Transverse colon (tissue), 4 donors: ENCODE results near the gene TULP4. TPM values are rescaled to one million over a fixed set of nuclear protein-coding genes. Genes with fewer than 3 reads are reported as not detected.

Source experiments
- DNase-seq: peaks from one replicate; pipeline ENCODE4 v3.0.0-alpha.2; 2019
- H3K27ac ChIP-seq, 4 donors: fragments of 200-600 bp; sonication (generic); 2 replicates each; pipeline ENCODE4 v1.5.1; 2016 to 2018; ENCODE audit warnings: inconsistent platforms in 4 of 4
- H3K27me3 ChIP-seq: fragments of 200-600 bp; sonication (generic); 2 replicates; pipeline ENCODE4 v1.5.1; 2017; ENCODE audit warnings: inconsistent platforms
- H3K36me3 ChIP-seq, 4 donors: fragments of 200-600 bp; sonication (generic); 2 replicates each; pipeline ENCODE4 v1.5.1; 2017 to 2019; ENCODE audit warnings: inconsistent platforms in 4 of 4
- H3K4me1 ChIP-seq, 4 donors: fragments of 200-600 bp; sonication (generic); 2 replicates each; pipeline ENCODE4 v1.5.1; 2017 to 2020; ENCODE audit warnings: inconsistent platforms in 4 of 4
- H3K4me3 ChIP-seq, 4 donors: fragments of 200-600 bp; sonication (generic); 1 replicate in 1 of 4; 2 replicates in 3 of 4; pipeline versions ENCODE4 v1.5.1 to v1.6.1; 2017 to 2019; ENCODE audit warnings: inconsistent platforms in 4 of 4
- H3K9me3 ChIP-seq, 2 donors: fragments of 200-600 bp; sonication (generic); 2 replicates each; pipeline ENCODE4 v1.5.1; 2017 to 2019; ENCODE audit warnings: inconsistent platforms in 2 of 2
- CTCF ChIP-seq, 5 experiments: fragments of 200-600 bp in 3 of 5; fragments of 450-650 bp in 2 of 5; sonication (generic) in 3 of 5; IDR thresholded peaks; 1 replicate in 2 of 5; 2 replicates in 3 of 5; pipeline ENCODE4 v1.5.1; 2016 to 2017; ENCODE audit warnings: antibody characterized with exemption in 5 of 5, inconsistent platforms in 3 of 5, mild to moderate bottlenecking in 2 of 5, moderate library complexity in 1 of 5
- EP300 ChIP-seq: sonication (generic); formaldehyde crosslinking; IDR thresholded peaks from one replicate; pipeline ENCODE4 v1.6.1; 2017; ENCODE audit warnings: antibody characterized with exemption, low read depth
- POLR2A ChIP-seq: fragments of 450-650 bp; IDR thresholded peaks from one replicate; pipeline ENCODE4 v1.6.1; 2016; ENCODE audit warnings: antibody characterized with exemption, mild to moderate bottlenecking, moderate library complexity
- POLR2AphosphoS5 ChIP-seq, 3 donors: sonication (generic); formaldehyde crosslinking; IDR thresholded peaks; one replicate each; pipeline ENCODE4 v1.6.1; 2016; ENCODE audit warnings: antibody characterized with exemption in 3 of 3
- WGBS, 2 donors: methylation state at CpG; one replicate each; pipeline ENCODE4 v1.1.5; 2018; ENCODE audit warnings: low coverage in 1 of 2; 5-methylcytosine and 5-hydroxymethylcytosine counted together
- in situ Hi-C, 4 donors: fragments of 200-750 bp; cut with MboI; loops; one replicate each; pipeline versions ENCODE4 v1.15.0 to v1.15.1; 2017; ENCODE audit warnings: low sequenced_read_pairs in 3 of 4, low pct_ligation_motif_present in 1 of 4, low pct_unique_long_range_greater_than_20kb in 1 of 4
- intact Hi-C: fragments of 100-400 bp; cut with DNase I; formaldehyde crosslinking; loops from one replicate; pipeline ENCODE4 v1.15.1; 2023; ENCODE audit warnings: low total_unique reads
- small RNA-seq, 4 donors: library from RNA; depleted of rRNA; stranded (forward); fragments of <200 nt; gene quantifications; one replicate each; pipeline ENCODE3, GENCODE V24; 2016
- total RNA-seq, 4 donors: library from RNA; depleted of rRNA; stranded (reverse); fragments of >200 nt; gene quantifications; one replicate each; pipeline ENCODE4 v1.1.0, GENCODE V29; 2016

Gene TULP4
- total RNA-seq, 4 donors from 2014 or later, result 53.9 to 138 (median 95.1) TPM

DNA sequence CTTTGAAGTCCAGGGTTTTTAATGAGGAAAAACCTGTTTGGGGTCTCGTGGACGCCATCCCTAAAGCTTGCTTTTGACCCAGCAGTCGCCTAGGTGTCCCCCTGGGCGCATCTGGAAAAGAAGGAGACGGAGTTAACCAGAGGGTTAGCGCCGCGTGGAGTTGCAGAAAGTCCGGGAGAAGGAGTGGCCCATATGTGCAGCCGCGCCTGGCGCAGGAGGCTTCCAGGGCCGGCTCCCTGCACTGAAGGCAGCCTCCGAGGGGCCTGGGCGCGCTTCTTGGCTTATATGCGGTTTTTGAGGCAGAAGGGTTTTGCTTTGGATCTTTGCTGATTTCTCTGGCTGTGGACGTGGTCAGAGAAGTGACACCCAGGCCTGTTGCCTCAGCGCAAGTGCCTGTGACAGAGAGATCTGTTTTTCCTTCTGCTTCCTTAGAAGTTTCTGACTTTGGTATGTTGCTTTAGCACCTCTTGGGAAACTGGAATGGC is 248.6 kb downstream of the TULP4 start:
- TF ChIP-seq CTCF (IDR thresholded peaks at IDR 0.05) (no peak), POLR2A (no peak), EP300 (no peak), POLR2AphosphoS5 (IDR thresholded peaks at IDR 0.05) (no peak)
- peak overlapping the region; percentile 93 to 97 (median 96) for H3K27ac ChIP-seq
- DNase-seq, result peak; percentile 50
- intact Hi-C loops, result no loop called here
- no peaks in the 10 kb centered on the region for H3K27me3 ChIP-seq
- H3K4me3 ChIP-seq, result peak overlapping the region; percentile 75 to 96 (median 80)
- H3K9me3 ChIP-seq, result no peaks in the 10 kb centered on the region
- peaks cover 11 to 28% (median 23%) of the 10 kb centered on the region in 4 donors for H3K4me1 ChIP-seq
- WGBS, 2 donors, result 0 to 8% methylated on average over 2 to 16 of the region's 19 CpGs
- in situ Hi-C loops, result no loop called here
- no peaks in the 10 kb centered on the region for H3K36me3 ChIP-seq

Small RNA genes lying within 50 kb of the gene (small RNA-seq; reads per million reads assigned to genes)
- 0 reads per million in 4 donors for gene RN7SL173P

Other genes with a start within 250 kb of the TULP4 start
- gene SERAC1, start 144.2 kb upstream of the TULP4 start, total RNA-seq, result 100 to 1,000 TPM in 1 of 4 donors, 10 to 100 TPM in 2, 1 to 10 TPM in 1; 9.8 to 125 (median 13.5) TPM
- gene GTF2H5, start 144.1 kb upstream of the TULP4 start, total RNA-seq, result 10 to 100 TPM in 1 of 4 donors, 1 to 10 TPM in 3; 1.2 to 28.9 (median 1.9) TPM
- gene TMEM181, start 247.6 kb downstream of the TULP4 start, total RNA-seq, result 10 to 100 TPM; 15.7 to 41.3 (median 34.2) TPM